B cell (primary cell): ENCODE measurements around the gene CEP170. TPM values are rescaled to one million over a fixed set of nuclear protein-coding genes. Genes with fewer than 3 reads are reported as not detected.
A peak's percentile ranks its signal among the peaks of the same experiment; 100 is the strongest.

Source experiments
- ATAC-seq: fragments of 200-7000 bp; cut with Tn5 transposase; one replicate; pipeline ENCODE4 v1.10.0; 2021; ENCODE audit warnings: low read depth, mild to moderate bottlenecking, moderate number of reproducible peaks, moderate library complexity
- CTCF ChIA-PET: fragments of 350-600 bp; sonication (Branson Sonifier 250); formaldehyde crosslinking; loops from one replicate; lab custom pipeline; 2021; ENCODE audit warnings: antibody characterized with exemption, inconsistent platforms; lab: Charles Lee
- POLR2A ChIA-PET: fragments of 350-600 bp; sonication (Branson Sonifier 250); formaldehyde crosslinking; loops from one replicate; lab custom pipeline; 2021; ENCODE audit warnings: antibody characterized with exemption; lab: Charles Lee
- DNase-seq: peaks from one replicate; pipeline ENCODE4 v3.0.0; 2013
- H2AFZ ChIP-seq: 2 replicates; pipeline ENCODE4 v1.6.1; 2012; ENCODE audit warnings: mild to moderate bottlenecking, low read depth, low read length; ENCODE audit not compliant: insufficient read depth, poor library complexity, severe bottlenecking
- H3K27ac ChIP-seq, 2 donors: 1 replicate in 1 of 2; 2 replicates in 1 of 2; pipeline ENCODE4 v1.5.1; 2012 to 2013; ENCODE audit warnings: low read length in 2 of 2, mild to moderate bottlenecking in 2 of 2, moderate library complexity in 1 of 2
- H3K27me3 ChIP-seq, 4 experiments: fragments of 200-600 bp in 1 of 4; sonication (generic) in 1 of 4; replicated peaks in 1 of 4; 1 replicate in 2 of 4; 2 replicates in 2 of 4; pipeline versions ENCODE4 v1.6.1 to v1.7.0; 2013 to 2016; ENCODE audit warnings: low read length in 3 of 4, mild to moderate bottlenecking in 2 of 4, mixed read lengths in 1 of 4, moderate library complexity in 1 of 4; ENCODE audit not compliant: insufficient read depth in 4 of 4, control insufficient read depth in 3 of 4; ENCODE audit errors: control extremely low read depth in 1 of 4
- H3K36me3 ChIP-seq, 2 experiments: replicated peaks in 1 of 2; 1 replicate in 1 of 2; 2 replicates in 1 of 2; pipeline versions ENCODE4 v1.6.1 to v1.7.1; 2013; ENCODE audit warnings: low read length in 1 of 2; ENCODE audit not compliant: insufficient read depth in 2 of 2, control insufficient read depth in 1 of 2; ENCODE audit errors: control extremely low read depth in 1 of 2, extremely low read depth in 1 of 2
- H3K4me1 ChIP-seq, 2 donors: fragments of 200-600 bp in 1 of 2; sonication (generic) in 1 of 2; 1 replicate in 1 of 2; 2 replicates in 1 of 2; pipeline versions ENCODE4 v1.5.1 to v1.6.1; 2013 to 2017; ENCODE audit warnings: low read length in 2 of 2; ENCODE audit not compliant: control insufficient read depth in 2 of 2, insufficient read depth in 2 of 2
- H3K4me2 ChIP-seq: replicated peaks from 2 replicates; pipeline ENCODE3; 2012; ENCODE audit warnings: mild to moderate bottlenecking, low read depth, low read length; ENCODE audit not compliant: poor library complexity, severe bottlenecking
- H3K4me3 ChIP-seq, 5 experiments: fragments of 200-600 bp in 1 of 5; sonication (generic) in 1 of 5; 1 replicate in 3 of 5; 2 replicates in 2 of 5; pipeline versions ENCODE4 v1.5.1 to v1.7.0; 2011 to 2016; ENCODE audit warnings: low read length in 4 of 5, mild to moderate bottlenecking in 4 of 5, low read depth in 2 of 5, control low read depth in 1 of 5, moderate library complexity in 1 of 5; ENCODE audit not compliant: insufficient read depth in 1 of 5; ENCODE audit errors: control extremely low read depth in 1 of 5, extremely low read depth in 1 of 5
- H3K79me2 ChIP-seq: fragments of 200-600 bp; sonication (generic); one replicate; pipeline ENCODE4 v1.6.0; 2016; ENCODE audit warnings: low read length; ENCODE audit not compliant: control insufficient read depth, insufficient read depth
- H3K9ac ChIP-seq: fragments of 200-600 bp; sonication (generic); 2 replicates; pipeline ENCODE4 v1.6.1; 2017; ENCODE audit warnings: mild to moderate bottlenecking, low read length, moderate library complexity
- H3K9me3 ChIP-seq, 3 donors: one replicate each; pipeline versions ENCODE4 v1.6.1 to v1.7.1; 2013; ENCODE audit warnings: low read length in 2 of 3; ENCODE audit not compliant: control insufficient read depth in 2 of 3, insufficient read depth in 1 of 3; ENCODE audit errors: control extremely low read depth in 1 of 3
- H4K20me1 ChIP-seq: 2 replicates; pipeline ENCODE4 v1.6.0; 2012; ENCODE audit warnings: mild to moderate bottlenecking, low read length; ENCODE audit not compliant: insufficient read depth, control insufficient read depth, poor library complexity, severe bottlenecking
- H3K27ac Mint-ChIP-seq: one replicate; pipeline ENCODE4 v1.8.0; 2021; ENCODE audit warnings: mixed read lengths
- H3K27me3 Mint-ChIP-seq: one replicate; pipeline ENCODE4 v1.8.0; 2021; ENCODE audit warnings: mixed read lengths
- H3K4me1 Mint-ChIP-seq: one replicate; pipeline ENCODE4 v1.8.0; 2021; ENCODE audit warnings: mixed read lengths
- H3K4me3 Mint-ChIP-seq: one replicate; pipeline ENCODE4 v1.8.0; 2021; ENCODE audit warnings: mixed read lengths
- H3K9me3 Mint-ChIP-seq: one replicate; pipeline ENCODE4 v1.8.0; 2022; ENCODE audit warnings: mixed read lengths; ENCODE audit not compliant: insufficient read depth
- CTCF ChIP-seq: fragments of 200-600 bp; IDR thresholded peaks from one replicate; pipeline ENCODE4 v1.8.0; 2022; ENCODE audit warnings: antibody characterized with exemption, mild to moderate bottlenecking
- EZH2 ChIP-seq: IDR thresholded peaks from 2 replicates; pipeline ENCODE4 v1.6.1; 2012; ENCODE audit warnings: borderline replicate concordance, low read depth, mild to moderate bottlenecking, moderate library complexity, low read length; ENCODE audit not compliant: insufficient read depth, poor library complexity, severe bottlenecking
- WGBS: methylation state at CpG from one replicate; pipeline ENCODE4 v1.1.5; 2013; ENCODE audit warnings: missing lambda C conversion rate; ENCODE audit not compliant: insufficient coverage; 5-methylcytosine and 5-hydroxymethylcytosine counted together
- intact Hi-C: fragments of 100-400 bp; cut with micrococcal nuclease; formaldehyde crosslinking; loops from one replicate; pipeline ENCODE4 v1.10.0; 2022
- polyA plus RNA-seq: library from polyadenylated mRNA; depleted of rRNA; stranded (reverse); fragments of >200 nt; gene quantifications from 2 replicates; pipeline ENCODE4 v1.2.3, GENCODE V29; 2012
- total RNA-seq, 2 donors: library from RNA; stranded (reverse); fragments of 120-200 nt in 1 of 2; gene quantifications; 1 replicate in 1 of 2; 2 replicates in 1 of 2; pipeline versions ENCODE4 v1.2.3 to v1.2.4, GENCODE V29; 2013 to 2022

Gene CEP170
- total and polyA plus RNA-seq, 2 donors (not counting 1 experiment from before 2014, with no cell fraction given), result 27.3 to 145 TPM

GRCh38 chr1:243256590-243256989 is 1.5 kb upstream of the CEP170 start:
- H3K4me1 Mint-ChIP-seq, result peaks cover 39% of the 10 kb centered on the region
- H3K27ac Mint-ChIP-seq, result peak overlapping the region; percentile 99
- H3K9ac ChIP-seq, result peak overlapping the region; percentile 95
- H3K4me2 ChIP-seq, result peak overlapping the region; percentile 84
- no peak for TF ChIP-seq CTCF
- no peak for TF ChIP-seq EZH2
- H3K79me2 ChIP-seq, result peaks cover 83% of the 10 kb centered on the region
- ChIA-PET POLR2A (interaction anchor here (0.5 to 2.1 kb wide), 5 partner anchors 8 to 791 kb away, joined by 3 to 7 read pairs (median 5); no protein-coding TSS in a partner anchor), CTCF (interaction anchor here (1.0 to 1.7 kb wide), 3 partner anchors 13 to 57 kb away, joined by 3 to 4 read pairs (median 4); no protein-coding TSS in a partner anchor)
- DNase-seq (no peak), ATAC-seq (no peak)
- peak overlapping the region; percentile 88 for H2AFZ ChIP-seq
- intact Hi-C loops, result loop anchor here (10.0 kb wide), 2 partner anchors 1412 to 1722 kb away; partner anchors contain the start of genes EXO1 and KMO
- H3K36me3 ChIP-seq, result peaks cover 0 to 4% of the 10 kb centered on the region in 2 experiments
- peak overlapping the region; percentile 75 to 100 (median 94) for H3K4me3 ChIP-seq
- H3K9me3 ChIP-seq, result no peaks in the 10 kb centered on the region
- peak overlapping the region; percentile 97 for H3K4me3 Mint-ChIP-seq
- no peaks in the 10 kb centered on the region for H3K9me3 Mint-ChIP-seq
- H3K27ac ChIP-seq, result peak overlapping the region; percentile 65 to 97
- 40% methylated on average over 2 of the region's 2 CpGs for WGBS
- H3K27me3 ChIP-seq, result no peaks in the 10 kb centered on the region
- no peaks in the 10 kb centered on the region for H3K27me3 Mint-ChIP-seq
- H4K20me1 ChIP-seq, result no peaks in the 10 kb centered on the region
- peaks cover 19 to 29% of the 10 kb centered on the region in 2 donors for H3K4me1 ChIP-seq
